Left lobe of liver (tissue), 2 donors: Measurements from ENCODE around the gene PRCD. TPM values are rescaled to one million over a fixed set of nuclear protein-coding genes. Genes with fewer than 3 reads are reported as not detected.
"Not testable (repeated sequence)": the region's sequence is repeated elsewhere in the genome, so short reads cannot be mapped to it uniquely, and the experiment has no call there.

ENCODE experiments used
- ATAC-seq: fragments of 200-7000 bp; cut with Tn5 transposase; one replicate; pipeline ENCODE4 v1.9.1; 2020; ENCODE audit warnings: mild to moderate bottlenecking, moderate library complexity
- DNase-seq: peaks from one replicate; pipeline ENCODE4 v3.0.0-alpha.2; 2020; ENCODE audit warnings: low spot score
- total RNA-seq: library from RNA; stranded (reverse); gene quantifications from one replicate; pipeline ENCODE4 v1.2.1, GENCODE V29; 2021
- donor health status: DM: no; HTN: no; CAD: no; lungs with moderate emphysema.
- donor health status: DM: no; HTN: yes; CAD: no.

The PRCD gene
- total RNA-seq, 1 donor from 2014 or later = 0.15 TPM

DNA sequence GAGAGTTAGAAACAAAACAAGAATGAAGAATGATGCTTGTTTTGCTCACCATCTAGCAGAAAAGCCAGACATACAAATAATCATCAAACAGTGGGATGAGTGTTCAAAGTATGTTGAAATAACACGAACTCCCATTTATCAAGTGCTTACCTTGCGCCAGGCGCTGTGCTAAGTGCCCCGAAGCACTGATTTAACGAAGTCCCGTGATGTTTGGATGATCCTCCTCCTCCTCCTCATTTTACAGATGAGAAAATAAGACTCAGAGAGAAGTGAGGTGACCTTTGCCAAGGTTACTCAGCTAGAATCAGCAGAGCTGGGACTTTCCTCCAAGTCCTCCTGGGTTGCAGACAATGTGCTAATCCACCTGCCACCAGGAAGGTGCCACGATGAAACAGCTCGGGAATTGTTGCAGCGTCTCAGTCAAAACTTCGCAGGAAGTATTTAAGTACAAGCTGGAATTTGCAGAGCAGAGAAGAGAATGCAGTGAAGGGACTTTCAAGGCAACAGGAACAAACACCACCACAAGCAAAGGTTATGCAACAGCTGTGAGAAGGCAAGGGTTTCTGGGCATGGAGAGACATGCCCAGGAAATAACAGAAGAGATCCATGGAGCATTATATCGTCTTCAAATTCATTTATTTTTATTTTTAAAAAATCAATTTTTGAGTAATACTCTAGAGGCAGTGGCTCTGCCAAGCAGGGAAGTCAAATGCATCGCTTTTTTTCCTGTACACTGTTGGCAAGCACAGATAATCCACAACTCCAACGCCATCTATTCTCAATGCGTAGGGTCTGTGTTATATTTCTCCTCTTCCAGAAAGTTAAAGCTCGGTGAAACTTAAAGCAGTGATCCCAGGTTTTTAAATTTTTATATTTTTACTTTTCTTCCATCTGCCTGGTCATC is 11.1 kb downstream of the PRCD start:
- ATAC-seq (peak; percentile 64), DNase-seq (no peak)

DNA sequence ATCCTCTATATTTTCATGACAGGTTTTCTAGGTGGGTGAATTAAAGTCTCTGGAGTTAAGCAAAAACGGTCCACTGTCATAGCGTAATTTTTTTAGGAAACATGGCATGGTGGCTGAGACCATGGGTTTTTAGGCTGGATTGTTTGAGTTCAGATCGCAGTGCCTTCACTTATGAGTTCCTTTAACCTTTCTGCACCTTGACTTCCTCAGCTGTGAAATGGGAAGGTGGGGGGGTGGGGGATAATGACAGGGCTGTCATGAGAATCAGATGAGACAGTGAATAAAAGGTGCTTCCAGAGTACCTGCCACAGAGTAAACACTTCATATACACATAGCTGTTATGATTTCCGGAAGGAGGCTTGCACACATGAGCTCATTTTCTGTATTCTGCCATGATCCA is 11.8 kb downstream of the PRCD start:
- ATAC-seq (no peak), DNase-seq (no peak)

DNA sequence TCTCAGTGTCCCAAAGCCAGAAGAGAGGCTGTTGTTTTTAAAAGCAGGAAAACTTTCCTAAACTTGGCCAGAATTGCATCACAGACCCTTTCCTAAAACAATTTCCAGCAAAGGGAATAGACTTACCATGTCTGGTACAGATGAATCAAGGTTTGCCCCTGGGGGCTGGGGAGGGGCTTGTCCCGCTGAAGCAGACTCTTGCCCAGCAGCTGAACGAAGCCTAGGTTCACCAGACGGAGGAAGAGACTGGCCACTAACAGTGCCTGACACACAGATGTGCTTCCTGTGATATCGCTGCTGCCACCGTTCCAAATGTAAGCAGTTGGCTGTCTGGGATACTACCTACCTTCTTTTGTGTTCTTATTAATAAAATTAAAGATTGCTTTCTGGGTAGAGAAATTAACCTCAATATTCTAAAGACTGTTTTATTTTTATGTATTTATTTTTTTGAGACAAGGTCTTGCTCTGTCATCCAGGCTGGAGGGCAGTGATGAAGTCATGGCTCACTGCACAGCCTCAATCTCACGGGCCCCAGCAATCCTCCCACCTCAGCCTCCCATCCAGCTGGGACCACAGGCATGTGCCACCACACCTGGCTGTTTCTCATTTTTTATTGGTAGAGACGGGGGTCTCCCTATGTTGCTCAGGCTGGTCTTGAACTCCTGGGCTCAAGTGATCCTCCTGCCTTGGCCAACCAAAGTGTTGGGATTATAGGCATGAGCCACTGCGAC is 13.5 kb downstream of the PRCD start:
- DNase-seq = no peak

DNA sequence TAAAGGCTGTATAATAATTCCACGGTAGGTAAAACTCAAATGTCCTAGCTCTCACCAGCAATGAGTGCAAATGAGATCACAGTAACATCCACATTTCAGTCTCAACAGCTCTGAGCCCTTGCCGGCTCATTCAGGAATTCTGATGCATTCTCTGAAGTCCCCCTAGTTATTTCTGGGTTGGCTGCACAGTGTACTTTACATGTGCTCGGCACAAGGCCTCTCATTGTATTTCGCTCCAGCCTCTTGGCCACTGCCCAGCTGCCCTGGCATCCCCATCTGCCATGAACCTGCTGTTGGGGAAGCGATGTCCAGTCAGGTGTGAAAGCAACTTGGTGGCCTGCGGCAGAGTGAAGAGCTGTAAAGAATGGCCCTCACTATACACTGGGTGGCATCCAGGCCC is 14.3 kb downstream of the PRCD start:
- peak; percentile 62 for DNase-seq
- no peak for ATAC-seq

More for the DNA sequence above, 13.5 kb downstream of the PRCD start:
- no peak for ATAC-seq

DNA sequence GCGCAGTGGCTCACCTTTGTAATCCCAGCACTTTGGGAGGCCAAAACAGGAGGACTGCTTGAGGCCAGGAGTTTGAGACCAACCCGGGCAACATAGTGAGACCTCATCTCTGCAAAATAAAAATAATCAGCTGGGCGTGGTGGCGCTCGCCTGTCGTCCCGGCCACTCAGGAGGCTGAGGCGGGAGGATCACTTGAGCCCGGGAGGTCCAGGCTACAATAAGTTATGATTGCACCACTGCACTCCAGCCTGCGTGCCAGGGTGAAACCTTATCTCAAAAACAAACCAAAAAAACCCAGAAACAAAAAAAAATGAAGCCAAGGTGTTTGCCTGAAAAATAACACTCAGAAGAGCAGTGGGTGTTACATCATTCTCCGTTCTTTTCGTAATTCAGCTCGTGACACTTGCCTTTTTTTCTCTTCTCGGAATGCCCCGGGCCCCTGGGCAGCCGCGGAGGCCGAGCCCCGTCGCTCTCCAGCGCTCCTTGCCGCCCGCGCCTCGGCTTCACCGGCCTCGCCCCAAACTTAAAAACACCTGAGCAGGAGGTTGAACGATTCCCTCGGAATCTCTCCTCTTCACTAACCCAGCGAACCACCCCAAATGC is 17.0 kb downstream of the PRCD start:
- peak; percentile 62 for ATAC-seq
- DNase-seq = no peak

DNA sequence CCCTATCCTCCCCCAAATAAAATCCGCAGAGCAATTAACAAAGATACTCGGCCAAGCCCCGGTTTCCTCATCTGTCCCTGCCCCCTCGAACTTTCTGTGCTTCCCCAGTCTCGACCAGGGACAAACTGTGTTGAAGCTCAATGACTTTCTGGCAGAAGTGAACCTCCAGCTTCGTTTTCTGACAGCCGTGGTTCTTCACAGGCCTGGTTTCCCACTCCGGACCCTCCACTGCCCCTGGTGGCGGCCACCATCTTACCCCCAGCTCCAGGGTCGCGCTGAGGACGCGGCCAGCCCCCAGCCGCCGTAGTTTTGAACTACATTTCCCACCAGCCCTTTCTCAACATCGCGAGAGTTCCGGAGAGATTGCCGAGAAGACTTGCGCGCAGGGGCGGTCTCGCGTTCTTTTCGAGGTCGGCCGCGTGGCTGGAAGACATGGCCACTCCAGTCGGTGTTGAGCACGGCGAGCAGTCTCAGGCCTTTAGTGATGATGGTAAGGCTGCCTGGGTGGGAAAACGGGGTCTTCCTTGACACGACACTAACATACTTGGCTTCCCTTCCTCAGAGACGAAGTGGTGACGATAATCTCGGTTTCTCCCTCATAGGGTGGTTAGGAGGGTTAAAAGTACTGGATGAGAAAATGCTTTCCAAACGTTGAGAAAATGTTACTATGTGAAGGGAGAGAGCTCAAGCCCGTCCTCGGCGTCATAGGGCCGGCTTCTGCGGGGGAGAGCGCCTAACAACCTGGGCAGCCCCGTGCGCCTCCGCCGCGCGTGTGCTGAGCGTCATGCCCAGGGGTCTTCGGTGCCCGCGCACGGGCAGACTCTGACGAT is 17.7 kb downstream of the PRCD start:
- ATAC-seq = peak; percentile 88
- DNase-seq = peak; percentile 95

DNA sequence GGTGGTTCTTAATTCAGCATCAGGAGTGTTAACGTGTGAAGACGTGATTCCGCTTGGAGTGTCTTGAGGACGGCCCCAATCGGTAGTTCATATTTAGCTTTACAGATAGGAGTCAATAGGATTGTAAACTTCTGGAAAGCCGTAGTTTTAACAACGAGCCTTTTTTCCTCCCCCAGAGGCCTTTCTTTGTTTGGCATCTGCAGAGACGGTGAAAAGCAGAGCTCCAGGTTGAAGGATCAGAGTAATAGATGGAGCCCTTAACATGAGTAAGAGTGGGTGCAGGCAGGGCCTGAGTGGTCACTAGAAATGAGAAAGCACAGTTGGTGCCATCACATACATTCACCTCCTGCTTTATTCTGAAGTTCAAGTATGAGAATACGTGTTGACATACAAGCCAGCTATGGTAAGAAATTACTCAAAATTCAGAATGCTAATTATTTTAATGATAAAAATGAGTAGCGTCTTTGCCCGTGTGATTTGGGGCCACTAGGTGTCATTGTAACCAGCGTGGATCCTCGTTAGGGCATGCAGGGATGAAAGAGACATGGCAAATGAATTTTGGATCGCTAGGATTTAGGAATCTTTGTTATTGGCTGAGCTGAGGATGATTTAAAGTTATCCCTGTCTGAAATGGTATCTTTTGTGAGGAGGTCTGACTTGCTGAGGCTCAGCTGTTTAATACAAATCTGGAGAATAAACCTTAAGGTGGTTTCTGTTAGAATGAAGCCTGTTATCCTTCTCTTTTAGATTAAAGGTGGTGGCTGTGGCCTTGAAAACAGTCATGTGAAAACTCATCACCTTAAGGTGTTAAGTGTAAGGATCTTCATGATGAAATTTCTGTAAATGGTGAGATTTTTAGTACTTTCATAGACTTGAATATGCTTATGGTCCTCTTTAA is 18.6 kb downstream of the PRCD start:
- DNase-seq (no peak), ATAC-seq (peak; percentile 46)

DNA sequence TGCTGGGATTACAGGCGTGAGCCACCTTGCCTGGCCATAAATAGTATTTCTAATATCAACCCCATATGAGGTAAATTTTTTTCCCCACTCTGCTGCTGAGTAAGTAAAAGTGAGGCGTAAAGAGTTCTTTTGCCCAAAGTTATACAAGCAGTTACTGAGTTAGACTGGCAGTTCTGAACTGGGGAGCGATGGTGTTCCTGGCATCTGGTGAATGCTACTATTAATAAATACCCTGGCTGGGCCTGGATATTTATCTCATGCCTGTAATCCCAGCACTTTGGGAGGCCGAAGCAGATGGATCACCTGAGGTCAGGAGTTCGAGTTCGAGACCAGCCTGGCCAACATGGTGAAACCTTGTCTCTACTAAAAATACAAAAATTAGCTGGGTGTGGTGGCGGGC is 19.6 kb downstream of the PRCD start:
- DNase-seq, ATAC-seq: not testable (repeated sequence)

DNA sequence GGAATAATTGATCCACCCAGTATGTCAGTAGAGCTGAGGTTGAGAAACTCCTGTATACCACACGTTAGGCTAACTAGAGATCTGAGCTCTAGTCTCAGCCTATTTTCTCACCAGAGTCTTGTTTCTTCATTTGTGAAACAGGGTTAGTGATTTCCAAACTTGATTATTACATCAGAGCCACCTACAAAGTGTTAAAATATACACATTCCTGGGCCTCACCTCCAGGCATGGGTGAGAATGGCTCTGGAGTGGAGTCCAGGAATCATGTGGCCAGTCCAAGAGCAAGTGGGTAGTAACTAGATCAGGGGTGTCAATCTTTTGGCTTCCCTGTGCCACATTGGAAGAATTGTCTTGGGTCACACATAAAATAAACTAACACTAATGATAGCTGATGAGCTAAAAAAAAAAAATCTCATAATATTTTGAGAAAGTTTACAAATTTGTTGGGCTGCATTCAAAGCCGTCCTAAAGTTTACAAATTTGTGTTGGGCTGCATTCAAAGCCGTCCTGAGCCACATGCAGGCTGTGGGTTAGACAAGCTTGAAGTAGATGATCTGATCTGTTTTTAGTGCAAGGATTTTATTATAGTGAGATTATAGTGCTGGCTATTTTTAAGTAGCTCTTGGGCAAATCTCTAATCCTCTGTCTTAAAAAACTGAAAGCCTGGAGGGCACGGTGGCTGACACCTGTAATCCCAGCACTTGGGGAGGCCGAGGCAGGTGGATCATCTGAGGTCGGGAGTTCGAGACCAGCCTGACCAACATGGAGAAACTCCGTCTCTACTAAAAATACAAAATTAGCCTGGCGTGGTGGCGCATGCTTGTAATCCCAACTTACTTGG is 20.4 kb downstream of the PRCD start:
- ATAC-seq (no peak), DNase-seq (no peak)

DNA sequence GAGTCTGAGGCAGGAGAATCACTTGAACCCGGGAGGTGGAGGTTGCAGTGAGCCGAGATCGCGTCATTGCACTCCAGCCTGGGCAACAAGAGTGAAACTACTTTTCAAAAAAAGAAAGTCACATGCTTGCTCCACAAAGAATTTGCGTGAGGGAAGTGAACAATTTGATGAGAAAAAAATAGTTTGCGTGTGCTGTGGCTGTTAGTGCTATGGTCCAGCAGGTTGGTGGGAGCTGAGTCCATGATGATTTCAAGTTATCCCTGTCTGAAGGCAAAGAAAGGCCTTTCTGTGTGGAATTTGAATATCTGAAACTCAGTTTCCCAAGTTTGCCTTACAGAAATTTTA is 21.0 kb downstream of the PRCD start:
- DNase-seq (no peak), ATAC-seq (no peak)

DNA sequence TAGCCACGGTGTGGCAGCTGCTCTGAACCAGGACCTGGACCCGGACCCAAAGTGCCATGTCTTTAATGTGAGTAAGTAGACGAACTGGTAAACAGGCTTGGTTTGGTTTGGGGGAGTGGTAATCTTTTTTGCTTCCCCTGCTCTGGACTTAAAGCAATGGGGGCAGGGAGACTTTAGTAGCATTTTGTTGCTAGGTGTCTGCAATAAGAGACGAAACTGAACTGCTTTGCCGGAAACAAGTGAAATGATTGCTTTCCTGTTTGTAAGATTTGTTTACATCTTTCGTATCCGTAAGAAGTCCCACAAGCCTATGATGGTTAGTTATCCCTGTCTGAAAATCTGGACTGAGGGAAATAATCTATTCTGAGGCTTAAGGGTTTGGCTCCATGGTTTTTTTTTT is 21.5 kb downstream of the PRCD start:
- no peak for DNase-seq
- no peak for ATAC-seq

DNA sequence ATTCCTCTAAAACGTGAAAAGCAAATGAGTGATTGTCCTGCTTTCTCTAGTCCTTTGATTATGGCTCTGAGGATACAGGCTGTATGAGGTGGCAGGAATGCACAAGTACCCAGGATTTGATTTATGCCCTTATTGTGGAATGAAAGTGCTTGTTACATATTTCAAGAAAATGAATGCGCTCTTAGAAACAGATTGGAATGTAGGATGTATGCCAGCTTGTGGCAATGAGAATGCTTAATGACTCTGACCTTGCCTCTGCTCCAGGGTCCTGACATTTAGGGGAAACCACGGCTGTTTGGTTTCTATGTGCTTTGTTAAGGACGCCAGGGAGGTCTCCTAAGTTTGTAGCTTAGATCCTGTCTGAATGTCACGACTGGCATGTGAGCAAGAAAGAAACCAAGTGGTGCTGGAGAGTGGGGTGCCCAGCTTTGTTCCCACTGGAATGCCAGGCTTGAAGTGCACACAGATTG is 22.0 kb downstream of the PRCD start:
- DNase-seq (no peak), ATAC-seq (no peak)

DNA sequence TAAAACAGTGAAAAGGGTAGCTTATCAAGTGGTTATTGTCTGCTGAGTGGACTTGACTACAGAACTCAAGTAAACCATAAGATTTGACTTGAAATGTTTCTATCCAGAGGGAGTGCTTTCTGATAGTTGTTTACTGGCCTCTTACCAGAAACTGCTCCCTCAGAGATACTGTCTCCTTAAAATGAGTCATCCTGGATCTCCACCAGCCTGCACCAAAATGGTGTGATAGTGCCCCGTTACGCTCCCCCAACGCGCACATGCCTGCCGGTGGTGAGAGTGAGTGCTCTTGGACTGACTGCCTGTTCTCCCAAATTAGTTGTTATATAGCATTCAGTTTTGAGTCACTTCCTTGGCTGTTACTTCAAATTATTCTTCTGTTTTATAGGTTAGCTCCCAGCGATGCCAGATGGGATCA is 22.9 kb downstream of the PRCD start:
- DNase-seq (no peak), ATAC-seq (no peak)

DNA sequence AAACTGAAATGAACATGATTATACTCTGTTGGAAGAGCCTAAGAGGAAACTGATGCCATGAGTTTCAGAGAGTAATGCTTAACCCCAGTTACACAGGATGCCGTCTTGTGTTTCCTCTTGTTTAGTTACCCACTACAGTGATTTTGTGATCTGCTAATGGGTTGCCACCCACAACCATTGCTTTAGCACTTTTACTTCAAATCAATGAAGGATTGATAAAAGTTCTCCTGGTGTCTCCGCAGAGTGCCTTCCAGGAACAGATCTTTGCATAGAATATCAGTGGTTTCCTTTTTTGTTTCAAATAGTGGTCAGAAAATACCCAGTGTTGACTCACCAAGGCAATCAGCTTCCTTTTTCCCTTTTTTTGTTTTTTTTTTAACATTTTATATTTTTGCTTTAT is 23.5 kb downstream of the PRCD start:
- ATAC-seq, DNase-seq: not testable (repeated sequence)

DNA sequence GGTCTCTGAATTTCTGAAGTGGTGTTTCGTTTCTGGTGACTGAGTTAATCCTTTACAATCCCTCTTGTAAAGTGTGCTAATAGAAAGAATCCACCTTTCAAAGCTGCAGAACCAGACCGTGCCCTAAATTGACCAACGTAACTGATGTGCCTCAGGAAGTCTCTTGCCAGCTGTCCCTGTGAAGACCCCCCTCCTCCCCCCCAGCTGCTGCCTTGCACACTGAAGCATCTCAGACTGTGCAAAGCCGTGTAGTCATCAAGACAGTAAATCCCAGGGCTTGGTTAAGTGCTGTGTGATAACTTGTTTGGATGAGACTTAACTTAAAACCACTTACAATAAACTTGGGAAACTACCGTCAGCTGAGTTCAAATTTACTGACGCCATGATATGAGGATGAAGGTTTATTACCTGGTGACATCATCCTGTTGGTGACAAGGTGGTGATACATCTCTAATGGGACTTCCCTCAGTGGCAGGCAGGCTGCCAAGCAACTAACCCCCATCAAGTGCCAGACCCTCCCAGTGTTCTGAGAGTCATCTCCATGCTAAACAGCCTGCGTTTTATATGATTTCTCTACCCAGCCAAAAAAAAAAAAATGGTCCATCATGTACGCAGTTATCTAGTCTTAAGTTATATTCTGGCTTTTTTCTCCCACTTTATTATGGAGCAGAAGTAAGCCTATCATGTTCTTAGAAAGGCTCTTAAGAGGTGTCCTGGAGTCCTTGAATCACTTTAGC is 25.3 kb downstream of the PRCD start:
- not testable (repeated sequence) for ATAC-seq, DNase-seq

DNA sequence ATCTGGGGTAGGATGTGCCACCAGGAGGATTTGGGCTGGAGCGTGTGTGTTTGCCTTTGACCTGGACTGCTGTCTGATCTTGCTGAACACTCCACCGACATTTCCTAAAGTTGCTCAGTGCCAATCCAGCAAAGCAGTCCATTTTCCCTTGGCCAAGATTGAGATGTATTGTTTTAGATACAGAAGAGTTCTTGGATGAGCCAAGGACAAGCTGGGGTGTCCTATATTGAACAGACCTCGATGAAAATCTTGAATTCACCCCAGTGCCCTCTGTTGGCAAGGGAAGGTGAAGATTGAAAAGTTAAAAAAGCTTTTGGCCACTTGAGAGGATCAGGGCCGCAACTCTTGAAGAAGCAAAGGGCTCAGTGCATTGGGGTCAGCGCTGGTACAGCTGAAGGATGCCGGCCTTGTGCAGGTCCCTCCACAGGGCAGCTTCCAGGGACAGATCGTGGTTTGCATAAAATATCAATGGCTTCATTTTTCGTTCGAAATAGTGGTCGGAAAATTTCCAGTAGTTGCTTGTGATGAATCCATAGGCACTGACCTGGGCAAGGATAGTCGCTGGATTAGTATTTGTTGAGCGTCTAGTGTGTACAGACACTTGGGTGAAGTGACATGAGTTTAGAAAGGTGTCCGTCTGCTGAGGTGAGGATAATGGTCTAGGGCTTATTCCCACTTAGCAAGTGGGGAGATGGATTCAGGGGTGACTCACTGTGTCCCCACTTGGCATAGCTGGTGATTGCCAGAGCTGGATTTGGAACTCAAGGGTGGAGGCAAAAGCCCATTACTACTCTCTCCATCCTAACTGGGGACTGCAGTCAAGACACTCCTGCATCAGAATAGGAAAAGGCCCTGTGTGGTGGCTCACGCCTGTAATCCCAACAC is 26.1 kb downstream of the PRCD start:
- DNase-seq (no peak), ATAC-seq (no peak)

DNA sequence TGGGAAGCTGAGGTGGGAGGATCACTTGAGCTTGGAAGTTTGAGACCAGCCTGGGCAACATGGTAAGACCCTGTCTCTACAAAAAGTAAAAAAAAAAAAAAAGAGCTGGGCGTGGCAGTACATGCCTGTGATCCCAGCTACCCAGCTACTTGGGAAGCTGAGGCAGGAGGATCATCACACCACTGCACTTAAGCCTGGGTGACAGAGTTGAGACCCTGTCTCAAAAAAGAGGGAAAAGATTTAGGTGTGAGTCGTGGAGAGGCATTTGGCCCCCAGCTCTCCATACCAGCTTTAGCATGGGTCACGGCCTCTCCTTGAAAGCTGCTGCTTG is 26.7 kb downstream of the PRCD start:
- no peak for ATAC-seq
- no peak for DNase-seq
